Measurements from ENCODE around the gene PPP2R2C.

Gene PPP2R2C

GRCh38 chr4:6328526-6328925 lies 143.9 kb downstream of the PPP2R2C start:
- no peak overlapping the region for H3K27ac ChIP-seq (ENCODE audit: extremely low read depth, low read depth, low read length)
- no peak for TF ChIP-seq ZNF768 (tag by site-specific recombination; IDR thresholded peaks at IDR 0.05)
- TF ChIP-seq ZNF792 (tag by site-specific recombination; IDR thresholded peaks at IDR 0.05), result no peak
- TF ChIP-seq, protein P1, sequence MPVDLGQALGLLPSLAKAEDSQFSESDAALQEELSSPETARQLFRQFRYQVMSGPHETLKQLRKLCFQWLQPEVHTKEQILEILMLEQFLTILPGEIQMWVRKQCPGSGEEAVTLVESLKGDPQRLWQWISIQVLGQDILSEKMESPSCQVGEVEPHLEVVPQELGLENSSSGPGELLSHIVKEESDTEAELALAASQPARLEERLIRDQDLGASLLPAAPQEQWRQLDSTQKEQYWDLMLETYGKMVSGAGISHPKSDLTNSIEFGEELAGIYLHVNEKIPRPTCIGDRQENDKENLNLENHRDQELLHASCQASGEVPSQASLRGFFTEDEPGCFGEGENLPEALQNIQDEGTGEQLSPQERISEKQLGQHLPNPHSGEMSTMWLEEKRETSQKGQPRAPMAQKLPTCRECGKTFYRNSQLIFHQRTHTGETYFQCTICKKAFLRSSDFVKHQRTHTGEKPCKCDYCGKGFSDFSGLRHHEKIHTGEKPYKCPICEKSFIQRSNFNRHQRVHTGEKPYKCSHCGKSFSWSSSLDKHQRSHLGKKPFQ (tag by site-specific recombination; IDR thresholded peaks at IDR 0.05), result no peak
- TF ChIP-seq SCRT2 (tag by site-specific recombination; IDR thresholded peaks at IDR 0.05), result no peak
- TF ChIP-seq KLF7 (tag by site-specific recombination; IDR thresholded peaks at IDR 0.05; ENCODE audit: borderline replicate concordance), result no peak
- TF ChIP-seq ZNF239 (tag by site-specific recombination; IDR thresholded peaks at IDR 0.05), result no peak
- TF ChIP-seq ZNF777 (tag by site-specific recombination; IDR thresholded peaks at IDR 0.05; ENCODE audit: borderline replicate concordance), result no peak
- TF ChIP-seq RBAK (tag by site-specific recombination; IDR thresholded peaks at IDR 0.05), result no peak
- H3K9me3 ChIP-seq (ENCODE audit: control insufficient read depth, insufficient read depth, low read depth, low read length), result no peaks in the 10 kb centered on the region
- ChIA-PET CTCF (interaction anchor here (0.6 to 11.3 kb wide), 9 partner anchors 9 to 1464 kb away, joined by 3 to 203 read pairs (median 4); no protein-coding TSS in a partner anchor), POLR2A (no interaction called here)
- no peaks in the 10 kb centered on the region for H3K4me1 ChIP-seq (ENCODE audit: control insufficient read depth, insufficient read depth, low read length)
- H3K4me3 ChIP-seq (ENCODE audit: low read depth, low read length), result no peak overlapping the region
- peaks cover 0 to 33% of the 10 kb centered on the region in 2 experiments; a peak in 1 of 3 replicates for H3K36me3 ChIP-seq (ENCODE audit: control insufficient read depth in 2 of 2, insufficient read depth in 1 of 2, low read length in 2 of 2)

DNA sequence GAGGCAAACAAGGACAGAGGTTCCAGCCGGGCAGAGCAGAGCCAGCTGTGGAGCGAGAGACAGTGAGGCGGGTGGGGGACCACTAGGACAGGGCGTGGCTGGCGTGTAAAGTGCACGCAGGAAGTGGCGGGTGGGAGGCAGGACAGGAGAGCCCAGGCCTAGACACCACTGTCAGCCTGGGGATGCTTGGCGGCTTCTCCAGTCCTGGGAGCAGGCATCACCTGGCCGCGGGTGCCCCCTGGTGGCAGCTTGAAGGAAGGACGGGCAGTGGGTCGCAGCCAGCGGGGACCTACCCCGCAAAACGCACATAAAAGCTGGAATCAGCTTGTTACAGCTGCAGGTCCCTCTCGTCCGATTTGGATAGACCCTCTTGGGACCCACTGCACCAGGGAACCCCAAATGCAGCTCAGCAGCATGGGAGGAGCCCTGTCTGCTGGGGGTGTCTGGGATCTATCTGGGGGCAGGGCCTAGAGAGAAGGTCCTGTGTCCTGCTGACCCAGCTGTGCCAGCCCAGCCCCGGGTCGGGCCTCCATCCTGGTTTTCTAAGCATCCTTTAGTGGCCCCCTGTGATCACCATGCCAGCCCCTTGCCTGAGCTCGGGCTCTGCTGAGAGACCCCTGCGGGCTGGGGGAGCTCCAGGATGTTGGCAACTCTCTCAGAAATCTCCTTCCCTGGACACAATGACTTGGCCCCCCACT lies 145.0 kb downstream of the PPP2R2C start:
- H3K4me1 ChIP-seq (ENCODE audit: control insufficient read depth, insufficient read depth, low read length), result no peaks in the 10 kb centered on the region
- CTCF ChIA-PET, result interaction anchor here (0.5 to 11.3 kb wide), 18 partner anchors 10 to 1819 kb away, joined by 3 to 203 read pairs (median 4); no protein-coding TSS in a partner anchor
- POLR2A ChIA-PET, result no interaction called here
- TF ChIP-seq, protein P2, sequence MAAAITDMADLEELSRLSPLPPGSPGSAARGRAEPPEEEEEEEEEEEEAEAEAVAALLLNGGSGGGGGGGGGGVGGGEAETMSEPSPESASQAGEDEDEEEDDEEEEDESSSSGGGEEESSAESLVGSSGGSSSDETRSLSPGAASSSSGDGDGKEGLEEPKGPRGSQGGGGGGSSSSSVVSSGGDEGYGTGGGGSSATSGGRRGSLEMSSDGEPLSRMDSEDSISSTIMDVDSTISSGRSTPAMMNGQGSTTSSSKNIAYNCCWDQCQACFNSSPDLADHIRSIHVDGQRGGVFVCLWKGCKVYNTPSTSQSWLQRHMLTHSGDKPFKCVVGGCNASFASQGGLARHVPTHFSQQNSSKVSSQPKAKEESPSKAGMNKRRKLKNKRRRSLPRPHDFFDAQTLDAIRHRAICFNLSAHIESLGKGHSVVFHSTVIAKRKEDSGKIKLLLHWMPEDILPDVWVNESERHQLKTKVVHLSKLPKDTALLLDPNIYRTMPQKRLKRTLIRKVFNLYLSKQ (tag by site-specific recombination; IDR thresholded peaks at IDR 0.05; ENCODE audit: borderline replicate concordance), result no peak
- TF ChIP-seq GLIS2 (tag by site-specific recombination; IDR thresholded peaks at IDR 0.05), result peak; percentile 78
- no peak for TF ChIP-seq OVOL3 (tag by site-specific recombination; IDR thresholded peaks at IDR 0.05)
- no peak for TF ChIP-seq ZNF488 (tag by site-specific recombination; IDR thresholded peaks at IDR 0.05)
- no peak for TF ChIP-seq KLF8 (tag by site-specific recombination; IDR thresholded peaks at IDR 0.05)
- no peak for TF ChIP-seq ZNF16 (tag by site-specific recombination; IDR thresholded peaks at IDR 0.05; ENCODE audit: low read depth)
- TF ChIP-seq ZNF610 (tag by site-specific recombination; IDR thresholded peaks at IDR 0.05; ENCODE audit: borderline replicate concordance), result no peak
- TF ChIP-seq ZNF2 (tag by site-specific recombination; IDR thresholded peaks at IDR 0.05), result 0 out of 2 replicates have a peak, but pooled peaks have one; percentile 45
- TF ChIP-seq ZNF354C (tag by site-specific recombination; IDR thresholded peaks at IDR 0.05; ENCODE audit: borderline replicate concordance, low read depth), result no peak
- TF ChIP-seq, protein P3, sequence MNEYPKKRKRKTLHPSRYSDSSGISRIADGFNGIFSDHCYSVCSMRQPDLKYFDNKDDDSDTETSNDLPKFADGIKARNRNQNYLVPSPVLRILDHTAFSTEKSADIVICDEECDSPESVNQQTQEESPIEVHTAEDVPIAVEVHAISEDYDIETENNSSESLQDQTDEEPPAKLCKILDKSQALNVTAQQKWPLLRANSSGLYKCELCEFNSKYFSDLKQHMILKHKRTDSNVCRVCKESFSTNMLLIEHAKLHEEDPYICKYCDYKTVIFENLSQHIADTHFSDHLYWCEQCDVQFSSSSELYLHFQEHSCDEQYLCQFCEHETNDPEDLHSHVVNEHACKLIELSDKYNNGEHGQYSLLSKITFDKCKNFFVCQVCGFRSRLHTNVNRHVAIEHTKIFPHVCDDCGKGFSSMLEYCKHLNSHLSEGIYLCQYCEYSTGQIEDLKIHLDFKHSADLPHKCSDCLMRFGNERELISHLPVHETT (tag by site-specific recombination; IDR thresholded peaks at IDR 0.05), result no peak
- TF ChIP-seq ZBTB21 (tag by site-specific recombination; IDR thresholded peaks at IDR 0.05), result no peak
- no peak for TF ChIP-seq ZNF600 (tag by site-specific recombination; IDR thresholded peaks at IDR 0.05)
- no peak for TF ChIP-seq ZNF473 (tag by site-specific recombination; IDR thresholded peaks at IDR 0.05)
- TF ChIP-seq ZIC2 (tag by site-specific recombination; IDR thresholded peaks at IDR 0.05), result 0 out of 2 replicates have a peak, but pooled peaks have one; percentile 10
- no peak for TF ChIP-seq ZNF585B (tag by site-specific recombination; IDR thresholded peaks at IDR 0.05)
- TF ChIP-seq, protein P4, sequence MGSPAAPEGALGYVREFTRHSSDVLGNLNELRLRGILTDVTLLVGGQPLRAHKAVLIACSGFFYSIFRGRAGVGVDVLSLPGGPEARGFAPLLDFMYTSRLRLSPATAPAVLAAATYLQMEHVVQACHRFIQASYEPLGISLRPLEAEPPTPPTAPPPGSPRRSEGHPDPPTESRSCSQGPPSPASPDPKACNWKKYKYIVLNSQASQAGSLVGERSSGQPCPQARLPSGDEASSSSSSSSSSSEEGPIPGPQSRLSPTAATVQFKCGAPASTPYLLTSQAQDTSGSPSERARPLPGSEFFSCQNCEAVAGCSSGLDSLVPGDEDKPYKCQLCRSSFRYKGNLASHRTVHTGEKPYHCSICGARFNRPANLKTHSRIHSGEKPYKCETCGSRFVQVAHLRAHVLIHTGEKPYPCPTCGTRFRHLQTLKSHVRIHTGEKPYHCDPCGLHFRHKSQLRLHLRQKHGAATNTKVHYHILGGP (tag by site-specific recombination; IDR thresholded peaks at IDR 0.05), result no peak
- TF ChIP-seq ZNF701 (tag by site-specific recombination; IDR thresholded peaks at IDR 0.05), result no peak
- TF ChIP-seq, protein P5, sequence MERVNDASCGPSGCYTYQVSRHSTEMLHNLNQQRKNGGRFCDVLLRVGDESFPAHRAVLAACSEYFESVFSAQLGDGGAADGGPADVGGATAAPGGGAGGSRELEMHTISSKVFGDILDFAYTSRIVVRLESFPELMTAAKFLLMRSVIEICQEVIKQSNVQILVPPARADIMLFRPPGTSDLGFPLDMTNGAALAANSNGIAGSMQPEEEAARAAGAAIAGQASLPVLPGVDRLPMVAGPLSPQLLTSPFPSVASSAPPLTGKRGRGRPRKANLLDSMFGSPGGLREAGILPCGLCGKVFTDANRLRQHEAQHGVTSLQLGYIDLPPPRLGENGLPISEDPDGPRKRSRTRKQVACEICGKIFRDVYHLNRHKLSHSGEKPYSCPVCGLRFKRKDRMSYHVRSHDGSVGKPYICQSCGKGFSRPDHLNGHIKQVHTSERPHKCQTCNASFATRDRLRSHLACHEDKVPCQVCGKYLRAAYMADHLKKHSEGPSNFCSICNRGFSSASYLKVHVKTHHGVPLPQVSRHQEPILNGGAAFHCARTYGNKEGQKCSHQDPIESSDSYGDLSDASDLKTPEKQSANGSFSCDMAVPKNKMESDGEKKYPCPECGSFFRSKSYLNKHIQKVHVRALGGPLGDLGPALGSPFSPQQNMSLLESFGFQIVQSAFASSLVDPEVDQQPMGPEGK (tag by site-specific recombination; IDR thresholded peaks at IDR 0.05), result no peak
- TF ChIP-seq ZNF830 (tag by site-specific recombination; IDR thresholded peaks at IDR 0.05; ENCODE audit: low read depth), result no peak

More for the DNA sequence above, 145.0 kb downstream of the PPP2R2C start:
- Histone ChIP-seq H3K36me3 (ENCODE audit: control insufficient read depth in 2 of 2, insufficient read depth in 1 of 2, low read length in 2 of 2) (peaks cover 0 to 32% of the 10 kb centered on the region in 2 experiments; a peak in 1 of 3 replicates), H3K27ac (ENCODE audit: extremely low read depth, low read depth, low read length) (no peak overlapping the region), H3K4me3 (ENCODE audit: low read depth, low read length) (no peak overlapping the region), H3K9me3 (ENCODE audit: control insufficient read depth, insufficient read depth, low read depth, low read length) (no peaks in the 10 kb centered on the region)
